Suppressor macrophage (primary cell): ENCODE data around the gene AHDC1.

Experiments
- DNase-seq, 4 experiments: peaks; one replicate each; pipeline ENCODE4 v3.0.0-alpha.2; 2020 to 2022

Gene AHDC1

GRCh38 chr1:27527890-27528817 is 75.8 kb downstream of the AHDC1 start:
- peak in 1 of 4 experiments; percentile 55 for DNase-seq

- peak in 3 of 4 experiments; percentile 47 to 54 (median 49) for DNase-seq
These were observed 76.6 kb downstream of the AHDC1 start for GRCh38 chr1:27527223-27527889.

GRCh38 chr1:27526569-27527222 is 77.2 kb downstream of the AHDC1 start:
- peak; percentile 62 to 82 (median 66) for DNase-seq

DNA sequence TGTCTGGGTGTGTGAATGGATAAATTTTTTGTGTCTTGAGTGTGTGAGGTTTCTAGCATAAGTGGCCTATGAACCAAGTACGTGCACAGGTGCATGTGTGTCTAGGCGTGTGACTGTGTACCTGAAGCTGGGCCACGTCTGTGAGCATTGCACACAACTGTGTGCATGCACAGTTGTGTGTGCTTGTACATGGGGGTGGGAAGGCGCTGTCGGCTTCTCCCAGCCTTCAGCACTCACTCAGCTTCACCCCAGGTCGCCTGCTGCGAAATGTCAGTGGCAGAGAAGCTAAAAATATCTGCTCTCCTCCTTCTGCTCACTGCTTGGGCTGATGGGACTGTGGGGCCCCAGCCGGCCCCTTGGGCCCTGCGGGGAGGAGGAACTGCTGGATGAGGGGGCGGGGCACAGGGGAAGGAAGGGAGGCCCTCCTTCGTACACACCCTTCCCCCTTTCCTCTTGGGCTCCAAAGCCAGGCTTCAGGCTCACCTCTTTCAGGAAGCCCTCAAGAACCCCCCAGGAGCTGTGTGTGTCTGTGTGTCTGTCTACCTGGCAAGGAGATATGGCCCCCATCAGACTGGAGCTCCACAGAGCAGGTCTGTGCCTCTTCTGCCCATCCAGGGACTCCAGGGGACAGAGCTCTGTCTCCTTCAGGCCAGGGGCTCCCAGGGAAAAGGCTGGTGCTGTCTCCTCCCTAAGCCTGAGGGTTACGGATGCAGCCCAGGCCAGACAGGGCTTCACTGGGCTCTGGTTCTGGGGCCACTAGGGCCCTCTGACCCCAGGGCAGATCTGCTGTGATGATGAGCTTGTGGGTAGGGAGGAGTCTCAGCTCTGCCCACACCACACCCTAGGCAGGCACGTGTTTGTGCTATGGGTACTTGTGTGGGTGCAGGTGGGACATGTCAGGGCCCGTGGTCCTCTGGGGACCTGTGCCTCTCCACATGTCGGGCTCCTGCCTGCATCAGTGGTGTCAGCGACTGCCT is 78.4 kb downstream of the AHDC1 start:
- DNase-seq = peak; percentile 85 to 95 (median 90)

GRCh38 chr1:27523337-27524020 is 80.5 kb downstream of the AHDC1 start:
- DNase-seq = no peak

GRCh38 chr1:27522432-27523336 is 81.3 kb downstream of the AHDC1 start:
- peak; percentile 35 to 68 (median 55) for DNase-seq

GRCh38 chr1:27521861-27522431 is 82.0 kb downstream of the AHDC1 start:
- DNase-seq = peak in 1 of 4 experiments; percentile 26

DNA sequence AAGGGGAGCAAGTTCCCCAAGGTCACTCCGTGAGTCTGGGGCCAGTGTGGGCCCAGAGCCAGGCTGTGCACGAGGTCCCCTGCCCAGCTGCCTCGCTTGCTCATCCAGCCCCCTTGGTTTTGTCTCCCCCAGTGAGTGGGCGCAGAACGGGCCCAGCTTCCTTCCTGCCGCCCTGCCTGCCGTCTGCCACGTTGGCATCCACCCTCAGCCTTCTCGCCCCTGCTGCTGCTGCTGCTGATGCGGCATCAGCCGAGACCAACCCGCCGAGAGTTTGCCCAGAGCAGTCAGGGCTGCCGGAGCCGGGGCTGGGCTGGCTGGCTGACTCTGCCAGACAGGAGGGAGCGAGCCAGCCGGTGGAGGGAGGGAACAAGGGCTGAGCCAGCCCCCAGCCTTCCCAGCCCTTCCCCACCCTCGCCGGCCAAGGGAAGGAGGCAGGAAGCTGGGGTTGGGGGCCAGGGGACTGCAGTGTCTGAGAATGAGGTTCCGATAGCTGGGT is 82.6 kb downstream of the AHDC1 start:
- peak; percentile 58 to 83 (median 78) for DNase-seq

DNA sequence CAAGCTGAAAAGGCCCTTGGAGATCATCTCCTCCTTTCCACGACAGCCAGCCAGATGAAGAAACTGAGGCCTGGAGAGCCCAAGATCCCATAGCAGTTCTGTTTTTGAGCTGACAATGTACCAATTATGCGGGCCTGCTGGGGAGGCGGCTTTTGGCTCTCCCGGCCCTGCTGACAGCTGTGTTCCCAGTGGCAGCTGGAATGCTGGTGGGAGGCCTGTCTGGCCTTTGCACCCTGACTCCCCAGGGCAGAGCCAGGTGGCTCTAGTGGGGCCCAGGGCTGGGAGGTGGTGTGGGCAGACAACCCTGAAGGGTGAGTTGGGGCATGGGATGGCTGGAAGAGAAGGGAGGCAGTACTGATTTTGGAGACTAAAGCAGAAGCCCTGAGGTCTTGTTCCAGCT is 83.3 kb downstream of the AHDC1 start:
- DNase-seq = no peak

DNA sequence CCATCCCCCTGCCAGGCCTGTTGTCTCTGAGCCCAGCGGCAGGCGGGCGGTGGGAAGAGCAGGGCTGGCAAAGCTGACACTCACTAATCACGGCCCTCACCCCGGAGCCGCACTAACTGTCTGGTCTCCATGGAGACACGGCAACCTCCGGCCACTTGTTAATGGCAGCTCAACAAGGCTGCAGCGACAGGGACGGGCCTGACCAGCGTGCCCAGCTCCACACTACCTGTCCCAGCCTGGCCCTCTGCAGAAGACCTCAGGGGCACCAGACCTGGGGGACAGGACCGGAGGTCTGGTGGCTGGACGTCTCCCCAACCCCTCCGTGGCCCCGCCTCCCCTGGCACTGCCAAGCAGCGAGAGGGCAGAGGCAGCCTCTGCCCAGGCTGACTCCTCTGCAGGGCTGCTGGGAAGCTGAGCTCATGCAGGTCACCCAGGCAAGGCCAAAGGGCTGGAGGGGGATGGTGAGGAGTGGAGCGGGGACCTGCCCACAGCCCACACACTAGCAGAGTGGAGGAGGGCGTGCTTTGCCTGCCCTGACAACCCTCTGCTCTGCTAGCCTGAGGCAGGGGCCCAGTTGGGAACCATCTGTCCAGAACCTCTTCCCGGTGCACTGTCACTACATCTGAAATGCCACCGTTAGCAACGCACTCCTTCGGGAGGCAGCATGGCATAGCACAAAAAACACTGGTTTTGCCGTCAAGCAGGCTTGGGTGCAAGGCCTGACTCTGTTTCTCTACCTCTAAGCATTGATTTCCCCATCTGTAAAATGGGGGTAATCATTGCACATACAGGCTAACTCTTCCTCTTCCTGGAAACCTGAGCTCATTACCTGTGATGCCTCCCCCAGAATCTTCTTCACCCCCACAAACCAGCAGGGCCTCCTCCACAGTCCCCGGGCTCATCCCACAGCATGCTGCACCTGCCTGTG is 84.3 kb downstream of the AHDC1 start:
- peak in 2 of 4 experiments; percentile 34 to 49 for DNase-seq

DNA sequence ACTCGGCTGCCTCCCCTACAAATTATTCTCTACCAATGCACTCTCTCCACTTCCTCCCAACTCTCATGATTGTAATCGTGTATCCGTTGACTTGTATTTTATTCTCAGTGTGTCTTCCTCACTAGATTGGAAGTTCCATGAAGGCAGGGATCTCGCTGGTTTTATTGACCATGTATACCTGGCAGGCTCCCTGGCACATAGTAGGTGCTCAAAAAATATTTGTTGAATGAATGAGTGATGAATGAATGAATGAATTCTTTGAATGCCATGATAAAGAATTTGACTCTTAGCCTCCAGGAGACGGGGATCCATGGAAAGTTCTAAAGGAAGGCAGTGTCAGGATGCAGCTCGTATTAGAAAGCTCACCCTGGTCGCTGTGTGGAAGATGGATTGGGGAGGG is 85.1 kb downstream of the AHDC1 start:
- no peak for DNase-seq

DNA sequence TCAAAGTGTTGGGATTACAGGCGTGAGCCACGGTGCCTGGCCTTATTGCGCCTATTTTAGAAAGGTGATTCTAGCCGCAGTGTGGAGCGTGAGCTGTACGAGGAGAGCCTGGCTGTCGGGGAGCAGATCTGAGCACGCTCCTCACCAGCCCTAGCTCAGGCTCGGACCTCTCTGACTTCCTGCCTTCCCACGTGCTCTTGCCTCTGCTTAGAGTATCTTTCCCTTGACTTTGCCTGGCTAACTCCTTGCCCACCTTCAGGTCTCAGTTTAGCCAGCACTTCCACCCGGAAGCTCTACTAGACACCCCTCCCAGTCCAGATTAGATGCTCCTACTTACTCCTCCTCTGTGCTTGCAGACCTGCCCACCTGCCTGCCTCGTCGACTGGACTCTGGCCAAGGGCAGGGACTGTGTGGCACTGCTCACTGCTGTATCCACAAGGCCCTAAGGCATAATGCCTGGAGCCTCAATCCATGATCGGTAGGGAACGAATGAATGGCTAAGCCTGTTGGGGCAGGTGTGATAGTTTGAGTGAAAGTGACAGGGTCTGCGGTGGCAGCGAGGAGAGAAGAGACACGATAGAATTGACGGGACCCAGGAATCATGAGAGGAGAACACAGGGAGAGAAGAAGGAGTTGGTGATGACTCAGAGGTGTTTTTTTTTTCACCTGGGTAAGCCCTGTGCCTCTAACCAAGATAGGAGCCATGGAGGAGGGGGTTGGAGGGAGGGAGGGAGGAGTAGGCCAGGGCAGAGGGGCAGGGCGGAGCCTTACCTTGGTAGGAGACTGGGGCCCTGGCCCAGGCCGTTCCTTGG is 85.8 kb downstream of the AHDC1 start:
- DNase-seq = no peak

DNA sequence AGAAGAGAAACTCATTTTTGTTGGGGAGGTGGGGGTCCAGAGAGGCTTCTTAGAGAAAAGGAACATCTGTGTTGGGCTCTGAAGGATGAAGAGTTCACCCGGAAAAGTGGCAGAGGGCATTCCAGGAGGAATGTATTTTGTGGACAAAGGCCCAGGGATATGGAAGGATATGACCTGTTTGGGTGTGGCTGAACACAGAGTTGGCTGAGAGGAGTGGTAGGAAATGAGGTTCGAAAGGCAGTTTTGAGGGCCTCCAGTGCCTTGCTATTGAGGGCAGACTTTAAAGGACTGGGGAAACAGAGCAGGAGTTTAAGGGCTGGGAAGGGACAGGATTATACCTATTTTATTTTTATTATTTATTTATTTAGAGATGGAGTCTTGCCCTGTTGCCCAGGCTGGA is 86.6 kb downstream of the AHDC1 start:
- DNase-seq = no peak

GRCh38 chr1:27515626-27516025 is 88.3 kb downstream of the AHDC1 start:
- peak in 1 of 4 experiments; percentile 26 for DNase-seq

DNA sequence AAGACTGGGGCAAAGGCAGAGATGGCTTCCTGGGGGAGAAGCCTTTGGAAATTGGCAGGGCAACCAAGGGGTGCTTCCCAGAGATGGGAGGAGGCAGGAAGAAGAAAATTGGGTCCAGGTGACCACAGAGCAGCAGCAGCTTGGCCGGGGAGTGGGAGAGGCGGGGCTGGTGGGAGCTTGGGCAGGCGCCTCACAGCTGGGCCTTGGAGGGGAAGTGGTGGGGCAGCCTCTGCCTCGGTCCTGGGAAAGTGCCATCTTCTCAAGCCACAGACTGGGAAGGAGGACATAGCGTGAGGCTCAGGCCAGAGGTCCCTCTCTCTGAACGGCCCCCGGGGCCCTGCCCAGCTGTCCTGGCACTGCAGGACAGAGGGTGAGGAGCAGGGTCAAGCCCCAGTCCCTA is 90.0 kb downstream of the AHDC1 start:
- DNase-seq = peak; percentile 70 to 88 (median 80)

DNA sequence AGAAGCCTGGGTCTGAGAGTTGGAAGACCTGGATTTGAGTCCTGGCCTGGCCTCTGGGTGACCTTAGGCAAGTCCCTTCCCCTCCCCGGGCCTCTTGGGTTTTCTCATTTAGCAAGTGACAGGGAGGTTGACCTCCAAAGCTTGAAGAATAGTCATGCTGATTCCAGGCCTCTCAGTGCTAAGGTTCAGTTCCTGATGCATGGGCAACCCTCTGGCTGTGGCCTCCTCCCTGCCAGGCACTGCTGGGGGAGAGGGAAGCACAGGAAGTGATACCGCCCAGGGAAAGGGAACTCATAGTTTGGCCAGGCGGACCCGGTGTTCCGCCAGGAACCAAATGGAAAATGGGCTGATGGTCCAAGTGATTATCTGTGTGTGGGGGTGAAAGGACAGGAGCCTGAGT is 90.4 kb downstream of the AHDC1 start:
- DNase-seq = peak; percentile 68 to 83 (median 80)
